Middle frontal gyrus (tissue), 1 donor: ENCODE measurements around the gene SLCO2A1.

Experiments
- DNase-seq: peaks from one replicate; pipeline ENCODE4 v3.0.0-alpha.2; 2015; ENCODE audit warnings: low spot score; ENCODE audit errors: extremely low spot score

SLCO2A1 gene

GRCh38 chr3:133955892-133956291, 73.8 kb downstream of the SLCO2A1 start:
- DNase-seq, result no peak

DNA sequence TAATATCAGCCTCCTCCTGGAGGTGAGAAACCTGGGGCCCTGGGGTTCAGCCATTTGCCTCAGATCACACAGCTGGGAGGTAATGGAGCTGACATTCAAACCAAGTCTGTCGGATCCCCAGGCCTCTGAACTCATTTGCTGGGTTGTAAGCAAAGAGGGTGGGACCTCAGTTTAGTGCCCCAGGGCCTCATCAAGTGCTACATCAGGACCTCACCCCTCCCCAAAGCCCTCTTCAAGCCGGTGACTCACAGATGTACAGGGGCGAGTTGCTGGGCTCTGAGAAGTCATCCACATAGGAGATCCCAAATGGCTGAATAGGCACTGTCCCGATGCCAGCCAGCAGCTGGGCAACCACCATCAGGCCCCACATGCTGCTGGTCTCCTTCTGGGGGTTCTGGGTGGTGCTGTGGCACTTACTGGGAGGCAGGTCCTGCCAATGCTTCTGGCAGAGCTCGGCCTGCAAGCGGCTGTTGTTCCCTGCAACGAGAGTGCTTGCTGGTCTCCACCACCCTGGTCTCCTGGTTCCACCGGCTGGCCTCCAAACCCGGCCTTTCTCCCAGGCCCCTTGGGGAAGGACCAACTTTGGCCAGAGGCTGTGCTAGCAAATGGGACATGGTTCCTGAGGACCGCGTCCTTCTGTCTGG, 74.9 kb downstream of the SLCO2A1 start:
- DNase-seq, result no peak

- DNase-seq, result no peak
Observed at GRCh38 chr3:133953297-133953696, 76.4 kb downstream of the SLCO2A1 start.

GRCh38 chr3:133949438-133949837, 80.3 kb downstream of the SLCO2A1 start:
- no peak for DNase-seq

GRCh38 chr3:133948996-133949395, 80.7 kb downstream of the SLCO2A1 start:
- DNase-seq, result no peak

- no peak for DNase-seq
Observed at GRCh38 chr3:133948131-133948810, 81.5 kb downstream of the SLCO2A1 start.

GRCh38 chr3:133945381-133946095, 84.2 kb downstream of the SLCO2A1 start:
- DNase-seq, result no peak

- DNase-seq, result no peak
Observed at GRCh38 chr3:133944641-133945380, 84.9 kb downstream of the SLCO2A1 start.

DNA sequence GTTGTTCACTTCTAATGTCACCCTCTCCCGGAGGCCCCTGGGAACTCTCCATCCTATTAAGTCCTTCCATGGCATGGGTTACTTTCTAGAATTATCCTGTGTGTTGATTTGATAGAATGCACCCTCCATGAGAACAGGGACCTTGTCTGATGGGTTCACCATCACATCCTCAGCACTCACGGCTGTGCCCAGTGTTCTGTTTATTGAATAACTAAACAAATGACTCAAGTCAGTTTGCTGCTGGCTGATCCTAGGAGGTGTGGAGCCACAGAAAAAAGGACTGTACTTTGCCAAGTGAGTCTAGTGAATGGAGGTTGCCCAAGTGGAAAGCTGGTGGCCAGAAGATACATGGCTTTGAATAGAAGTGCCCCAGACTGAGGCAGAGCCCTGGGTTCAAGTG, 85.5 kb downstream of the SLCO2A1 start:
- DNase-seq, result no peak

DNA sequence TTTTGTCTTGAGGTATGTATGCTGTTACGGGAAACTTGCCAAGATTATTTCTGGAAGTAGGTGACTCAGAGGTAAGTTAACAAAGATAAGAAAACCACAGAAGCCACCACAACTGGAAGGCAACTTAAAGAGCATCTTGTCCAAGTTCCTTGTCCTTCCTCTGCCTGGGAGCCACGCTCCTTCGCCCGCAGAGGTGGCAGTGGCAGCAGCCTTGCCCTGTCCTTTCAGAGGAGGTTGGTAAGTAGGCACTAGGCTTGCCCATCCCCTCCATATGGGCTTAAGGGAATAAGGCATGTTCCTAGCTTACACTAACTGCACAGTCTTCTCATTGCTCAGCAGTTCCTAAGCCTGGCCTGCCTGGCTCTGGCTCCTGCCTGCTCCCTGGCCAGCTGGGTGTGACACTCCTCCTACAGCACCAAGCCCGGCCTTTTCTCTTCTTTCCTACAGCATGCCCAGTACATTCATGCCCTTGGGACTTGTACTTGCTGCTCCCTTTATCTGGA, 86.0 kb downstream of the SLCO2A1 start:
- no peak for DNase-seq

GRCh38 chr3:133943031-133943535, 86.6 kb downstream of the SLCO2A1 start:
- DNase-seq, result no peak

DNA sequence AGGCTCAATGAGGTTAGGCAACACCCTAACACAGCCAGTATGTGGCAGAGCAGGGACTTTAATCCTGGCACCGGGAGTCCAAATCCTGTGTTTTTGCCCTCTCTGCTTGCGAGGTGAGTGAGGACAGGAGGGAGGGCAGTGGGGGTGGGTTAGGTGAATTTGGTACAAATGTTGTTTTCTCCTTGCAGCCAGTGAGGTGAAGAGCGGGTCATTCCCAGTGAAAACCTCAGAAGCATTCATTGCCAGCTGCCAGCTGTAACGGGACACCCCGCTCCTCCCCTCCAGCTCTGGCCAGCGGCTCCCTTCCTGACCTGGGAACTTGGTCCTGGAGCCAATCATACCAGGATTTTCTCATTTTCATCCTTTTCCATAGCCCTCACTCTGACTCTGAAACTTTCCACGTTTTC, 88.3 kb downstream of the SLCO2A1 start:
- DNase-seq, result no peak

- no peak for DNase-seq
Observed at GRCh38 chr3:133940536-133940935, 89.2 kb downstream of the SLCO2A1 start.

GRCh38 chr3:133939463-133939835, 90.3 kb downstream of the SLCO2A1 start:
- DNase-seq, result no peak

- DNase-seq, result peak; percentile 33
Observed at GRCh38 chr3:133938770-133939462, 90.8 kb downstream of the SLCO2A1 start.

DNA sequence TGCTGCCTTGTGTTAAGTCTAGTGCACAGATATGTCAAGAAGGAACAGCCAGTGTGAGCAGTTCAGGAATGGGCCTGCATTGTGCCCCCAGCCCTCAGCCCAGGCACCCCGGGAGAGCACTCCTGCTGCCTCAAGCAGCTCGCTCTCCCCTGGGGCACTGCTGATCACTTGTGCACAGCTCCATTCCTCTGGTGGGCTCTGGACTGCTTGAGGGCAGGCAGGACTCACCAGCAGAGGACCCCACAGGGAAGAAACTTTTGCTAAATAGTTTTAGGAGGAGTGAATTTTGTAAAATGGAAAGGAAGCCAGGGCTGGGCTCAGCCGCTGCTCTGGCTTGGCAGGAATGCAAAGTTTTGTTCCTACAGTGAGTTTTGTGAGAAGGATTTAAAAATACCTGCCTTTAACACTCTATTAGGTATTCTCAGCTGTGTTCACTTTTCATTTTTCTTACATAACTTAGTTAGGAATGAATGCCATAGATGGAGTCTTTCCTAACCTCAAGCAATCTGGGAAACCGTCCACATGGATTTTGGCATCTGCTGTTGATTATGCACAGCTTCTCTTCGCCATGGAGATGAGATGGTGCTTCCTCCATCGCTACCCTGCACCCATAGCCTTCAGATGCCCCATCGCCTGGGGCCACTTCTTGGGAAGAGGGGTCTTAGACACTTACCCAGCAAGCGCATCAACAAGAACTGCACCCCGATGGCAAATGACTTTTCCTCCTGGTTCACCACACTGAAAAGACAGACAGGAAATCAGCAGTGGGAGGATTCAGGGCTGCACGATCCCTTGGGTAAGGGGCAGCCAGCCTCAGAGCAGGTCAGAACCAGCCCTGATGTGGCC, 91.7 kb downstream of the SLCO2A1 start:
- peak; percentile 56 for DNase-seq

GRCh38 chr3:133937061-133937686, 92.6 kb downstream of the SLCO2A1 start:
- DNase-seq, result no peak

DNA sequence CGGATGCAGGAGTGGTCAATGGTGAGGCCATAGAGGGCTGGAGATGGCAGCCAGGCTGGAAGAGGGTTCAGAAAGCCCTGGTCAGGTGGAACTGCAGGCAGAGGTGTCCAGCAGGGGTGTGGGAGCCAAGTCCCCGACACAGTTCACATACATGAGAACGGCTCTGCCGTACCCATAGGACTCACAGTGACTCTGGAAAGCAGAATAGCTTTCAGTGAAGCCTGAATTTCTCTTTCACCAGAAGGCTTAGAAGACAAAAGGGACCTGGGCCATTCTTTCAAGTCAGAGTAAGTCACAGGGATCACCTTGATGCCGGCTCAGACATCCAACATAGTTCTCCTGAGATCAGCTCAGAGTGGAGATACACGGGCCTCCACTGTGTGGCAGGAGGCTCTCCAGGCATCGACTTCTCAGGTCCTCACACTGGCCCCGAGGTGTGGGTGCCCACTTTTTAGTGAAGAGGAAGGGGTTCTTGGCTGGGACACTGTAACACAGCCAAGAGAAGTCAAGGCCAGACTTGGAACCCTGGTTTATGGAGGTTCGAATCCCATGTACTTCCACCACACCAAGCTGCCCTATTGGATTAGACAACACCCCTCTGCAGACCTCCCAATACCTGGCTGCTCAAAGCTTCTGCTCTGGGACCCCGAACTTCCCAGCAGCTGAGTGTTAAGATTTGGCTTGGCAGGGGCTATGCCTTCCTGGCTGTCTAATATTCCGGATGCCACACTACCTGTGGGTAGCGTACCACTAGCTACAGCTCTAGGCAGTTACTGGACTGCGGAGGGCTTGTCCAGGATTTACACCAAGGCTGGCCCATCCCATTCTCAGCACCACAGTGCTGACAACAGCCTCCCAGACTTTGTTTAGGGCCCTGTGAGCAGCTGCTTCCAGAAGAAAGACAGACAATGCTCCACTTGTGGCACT, 93.6 kb downstream of the SLCO2A1 start:
- no peak for DNase-seq
